H1 (cell line): ENCODE measurements around the gene BCL7B. TPM values are rescaled to one million over a fixed set of nuclear protein-coding genes. Genes with fewer than 3 reads are reported as not detected.

Experiments
- CTCF ChIA-PET: fragments of 300-600 bp; sonication (Branson Sonifier 250); formaldehyde crosslinking; loops from one replicate; lab custom pipeline; 2021; ENCODE audit not compliant: partially characterized antibody; lab: Charles Lee
- POLR2A ChIA-PET: fragments of 300-600 bp; sonication (Branson Sonifier 250); formaldehyde crosslinking; loops from one replicate; lab custom pipeline; 2021; ENCODE audit warnings: inconsistent platforms; ENCODE audit not compliant: partially characterized antibody; lab: Charles Lee
- DNase-seq, 2 experiments: peaks; one replicate each; pipeline versions ENCODE4 v3.0.0 to v3.0.0-alpha.2; 2010 to 2022; ENCODE audit warnings: low spot score in 2 of 2, low read depth in 1 of 2, mixed read lengths in 1 of 2
- FAIRE-seq: peaks from 2 replicates; lab custom pipeline; 2011; peaks lifted over from hg19 to GRCh38; lab: Jason Lieb, UNC
- H2AFZ ChIP-seq: 2 replicates; pipeline ENCODE4 v1.8.1; 2012; ENCODE audit warnings: low read length, inconsistent platforms
- H2AK5ac ChIP-seq: 2 replicates; pipeline ENCODE4 v1.6.1; 2013; ENCODE audit warnings: low read depth, low read length
- H2BK120ac ChIP-seq: replicated peaks from 2 replicates; pipeline ENCODE3; 2013; ENCODE audit warnings: low read depth, low read length, inconsistent platforms
- H2BK12ac ChIP-seq: 2 replicates; pipeline ENCODE4 v1.6.1; 2013; ENCODE audit warnings: low read depth, low read length
- H2BK15ac ChIP-seq: 2 replicates; pipeline ENCODE4 v1.6.1; 2013; ENCODE audit warnings: low read length
- H2BK20ac ChIP-seq: 2 replicates; pipeline ENCODE4 v1.6.1; 2013; ENCODE audit warnings: low read length
- H2BK5ac ChIP-seq: 2 replicates; pipeline ENCODE4 v1.6.1; 2013; ENCODE audit warnings: low read depth, low read length
- H3K14ac ChIP-seq: 2 replicates; pipeline ENCODE4 v1.6.1; 2013; ENCODE audit warnings: inconsistent platforms; ENCODE audit not compliant: insufficient read length
- H3K18ac ChIP-seq: 2 replicates; pipeline ENCODE4 v1.6.1; 2013; ENCODE audit warnings: low read length; ENCODE audit errors: extremely low read depth
- H3K23ac ChIP-seq: 2 replicates; pipeline ENCODE4 v1.6.1; 2013; ENCODE audit warnings: inconsistent platforms; ENCODE audit not compliant: insufficient read length
- H3K23me2 ChIP-seq: 2 replicates; pipeline ENCODE4 v1.6.1; 2013; ENCODE audit warnings: low read depth, low read length
- H3K27ac ChIP-seq: 2 replicates; pipeline ENCODE4 v1.6.1; 2011; ENCODE audit warnings: low read depth, low read length, inconsistent platforms
- H3K27me3 ChIP-seq, 4 experiments: replicated peaks in 1 of 4; 1 replicate in 1 of 4; 2 replicates in 3 of 4; pipeline versions ENCODE4 v1.6.1 to v1.8.1; 2011 to 2013; ENCODE audit warnings: low read length in 3 of 4, mild to moderate bottlenecking in 3 of 4, inconsistent platforms in 2 of 4, mixed read lengths in 2 of 4, moderate library complexity in 1 of 4; ENCODE audit not compliant: control insufficient read depth in 3 of 4, insufficient read depth in 3 of 4; ENCODE audit errors: extremely low read depth in 1 of 4
- H3K36me3 ChIP-seq, 4 experiments: 2 replicates each; pipeline versions ENCODE4 v1.6.1 to v1.8.1; 2011 to 2013; ENCODE audit warnings: mild to moderate bottlenecking in 4 of 4, low read length in 3 of 4, moderate library complexity in 2 of 4, control low read depth in 1 of 4, inconsistent platforms in 1 of 4; ENCODE audit not compliant: insufficient read depth in 4 of 4, control insufficient read depth in 2 of 4
- H3K4ac ChIP-seq: replicated peaks from 2 replicates; pipeline ENCODE3; 2013; ENCODE audit warnings: low read length, low read depth, mixed read lengths, inconsistent platforms; ENCODE audit not compliant: insufficient read length
- H3K4me1 ChIP-seq, 4 experiments: replicated peaks in 1 of 4; 1 replicate in 1 of 4; 2 replicates in 3 of 4; pipeline versions ENCODE4 v1.6.1 to v1.8.1; 2011 to 2013; ENCODE audit warnings: low read length in 3 of 4, inconsistent platforms in 2 of 4, mixed read lengths in 1 of 4; ENCODE audit not compliant: insufficient read depth in 4 of 4, control insufficient read depth in 3 of 4
- H3K4me2 ChIP-seq, 2 experiments: 2 replicates each; pipeline versions ENCODE4 v1.6.1 to v1.8.1; 2011 to 2013; ENCODE audit warnings: low read depth in 2 of 2, low read length in 2 of 2, control low read depth in 1 of 2, inconsistent platforms in 1 of 2, mild to moderate bottlenecking in 1 of 2; ENCODE audit not compliant: insufficient read depth in 1 of 2
- H3K4me3 ChIP-seq, 4 experiments: fragments of 200-600, 300-600 bp in 1 of 4; sonication (generic), shearing (Covaris generic), sonication (Bioruptor Twin) in 1 of 4; 2 replicates each; pipeline versions ENCODE4 v1.5.1 to v1.8.1; 2011 to 2016; ENCODE audit warnings: low read length in 4 of 4, low read depth in 3 of 4, control low read depth in 2 of 4, inconsistent platforms in 2 of 4, mild to moderate bottlenecking in 2 of 4, mixed read lengths in 1 of 4, moderate library complexity in 1 of 4; ENCODE audit not compliant: insufficient read depth in 2 of 4; ENCODE audit errors: extremely low read depth in 1 of 4
- H3K56ac ChIP-seq: replicated peaks from 2 replicates; pipeline ENCODE3; 2013; ENCODE audit warnings: low read depth, mild to moderate bottlenecking, mixed read lengths, low read length, inconsistent platforms; ENCODE audit not compliant: insufficient read length
- H3K79me1 ChIP-seq: 2 replicates; pipeline ENCODE4 v1.6.1; 2013; ENCODE audit warnings: low read depth, low read length, control low read depth
- H3K79me2 ChIP-seq, 2 experiments: 2 replicates each; pipeline versions ENCODE4 v1.6.1 to v1.8.1; 2012 to 2013; ENCODE audit warnings: low read length in 2 of 2, mild to moderate bottlenecking in 2 of 2, inconsistent platforms in 1 of 2; ENCODE audit not compliant: insufficient read depth in 2 of 2, control insufficient read depth in 1 of 2
- H3K9ac ChIP-seq, 4 experiments: replicated peaks in 1 of 4; 1 replicate in 1 of 4; 2 replicates in 3 of 4; pipeline versions ENCODE4 v1.6.1 to v1.8.1; 2011 to 2013; ENCODE audit warnings: low read depth in 3 of 4, low read length in 3 of 4, control low read depth in 2 of 4, mild to moderate bottlenecking in 2 of 4, moderate library complexity in 2 of 4, inconsistent platforms in 1 of 4; ENCODE audit errors: extremely low read depth in 1 of 4
- H3K9me3 ChIP-seq, 2 experiments: 2 replicates each; pipeline versions ENCODE4 v1.6.1 to v1.8.1; 2012 to 2013; ENCODE audit warnings: mild to moderate bottlenecking in 2 of 2, moderate library complexity in 2 of 2, control low read depth in 1 of 2, inconsistent platforms in 1 of 2, low read depth in 1 of 2, low read length in 1 of 2, mixed read lengths in 1 of 2; ENCODE audit not compliant: insufficient read depth in 2 of 2
- H4K20me1 ChIP-seq, 2 experiments: replicated peaks in 1 of 2; 2 replicates each; pipeline versions ENCODE3 to v1.8.1; 2011 to 2013; ENCODE audit warnings: inconsistent platforms in 2 of 2, low read length in 2 of 2, mild to moderate bottlenecking in 1 of 2; ENCODE audit not compliant: insufficient read depth in 2 of 2, control insufficient read depth in 1 of 2
- H4K5ac ChIP-seq: 2 replicates; pipeline ENCODE4 v1.6.1; 2013; ENCODE audit warnings: low read length, low read depth, mixed read lengths, inconsistent platforms; ENCODE audit not compliant: insufficient read length
- H4K8ac ChIP-seq: 2 replicates; pipeline ENCODE4 v1.8.0; 2013; ENCODE audit warnings: mild to moderate bottlenecking, moderate library complexity, low read length, inconsistent platforms; ENCODE audit not compliant: insufficient read depth; ENCODE audit errors: extremely low read depth
- H4K91ac ChIP-seq: replicated peaks from 2 replicates; pipeline ENCODE3; 2013; ENCODE audit warnings: low read length, mixed read lengths, inconsistent platforms; ENCODE audit not compliant: insufficient read length
- PHF8 ChIP-seq: fragments of 200-600 bp; sonication (generic); conservative IDR thresholded peaks from 2 replicates; pipeline ENCODE4 v1.7.1; 2012; ENCODE audit warnings: low read depth, mild to moderate bottlenecking, inconsistent platforms, low read length, moderate library complexity
- RXRA ChIP-seq: IDR thresholded peaks from 2 replicates; pipeline ENCODE4 v1.6.1; 2011; ENCODE audit warnings: low read depth, mild to moderate bottlenecking, low read length, moderate library complexity; ENCODE audit not compliant: insufficient read depth
- SIN3A ChIP-seq, 2 experiments: IDR thresholded peaks in 1 of 2; conservative IDR thresholded peaks in 1 of 2; 2 replicates each; pipeline ENCODE4 v1.6.1; 2011 to 2012; ENCODE audit warnings: low read length in 2 of 2, improper control_type of control experiment in 1 of 2, low read depth in 1 of 2, mild to moderate bottlenecking in 1 of 2
- USF2 ChIP-seq: IDR thresholded peaks from 2 replicates; pipeline ENCODE4 v1.6.1; 2011; ENCODE audit warnings: low read length, improper control_type of control experiment
- WGBS, 2 experiments: shearing (Covaris generic) in 1 of 2; methylation state at CpG; one replicate each; pipeline versions ENCODE4 v1.1.6 to v1.1.7; 2013 to 2015; ENCODE audit warnings: low lambda C conversion rate in 2 of 2, mixed read lengths in 2 of 2, inconsistent platforms in 1 of 2, low coverage in 1 of 2, missing lambda C conversion rate in 1 of 2; ENCODE audit not compliant: insufficient replicate concordance in 2 of 2, insufficient coverage in 1 of 2, insufficient read length in 1 of 2; ENCODE audit errors: extremely low coverage in 1 of 2, missing lambda C conversion rate in 1 of 2; 5-methylcytosine and 5-hydroxymethylcytosine counted together
- polyA plus RNA-seq, 7 experiments: library from polyadenylated mRNA; depleted of rRNA in 3 of 7; stranded (reverse) in 5 of 7; unstranded in 2 of 7; fragments of >200 nt in 5 of 7; fragments of 200-250 nt in 2 of 7; gene quantifications; 1 replicate in 5 of 7; 2 replicates in 1 of 7; 4 replicates in 1 of 7; pipeline versions ENCODE4 v1.2.1 to v1.2.3, GENCODE V29; 2011 to 2013; ENCODE audit warnings: missing spikeins in 2 of 7, mixed read lengths in 2 of 7
- total RNA-seq: library from RNA; stranded (reverse); fragmentation: NEBNext Ultra II Directional; extraction: Animal tissue kit (Norgen Biotek cat#: 25700); gene quantifications from 2 replicates; pipeline ENCODE4 v1.2.1, GENCODE V29; 2021

Gene BCL7B
- total and polyA plus RNA-seq, 2 of the 8 experiments (the other 6 are each of a cell fraction or from before 2014, with no cell fraction given): 24.9 to 44.6 TPM

- Histone ChIP-seq H2BK20ac (no peak overlapping the region), H3K4me2 (peak overlapping the region; percentile 92 to 94), H3K23me2 (peaks cover 9% of the 10 kb centered on the region), H3K9ac (peak overlapping the region in 3 of 4 experiments; percentile 60 to 84 (median 62); a peak in 6 of 7 replicates), H3K18ac (peak overlapping the region; percentile 32; the same call in 1 of the 2 replicates), H3K79me2 (peaks cover 0 to 30% of the 10 kb centered on the region in 2 experiments; a peak in 3 of 4 replicates), H4K20me1 (peaks cover 2 to 3% of the 10 kb centered on the region in 2 experiments), H3K4ac (peak overlapping the region; percentile 93), H2BK120ac (no peak overlapping the region), H3K27me3 (peaks cover 0 to 8% (median 1%) of the 10 kb centered on the region in 4 experiments; a peak in 4 of 7 replicates), H2BK12ac (no peak overlapping the region), H2AFZ (no peak overlapping the region), H3K23ac (peak overlapping the region; percentile 42), H3K79me1 (peaks cover 6% of the 10 kb centered on the region; the same call in 1 of the 2 replicates), H2BK5ac (peak overlapping the region; percentile 52; the same call in 1 of the 2 replicates), H3K9me3 (no peaks in the 10 kb centered on the region), H4K8ac (no peak overlapping the region; the same call in 1 of the 2 replicates), H3K27ac (no peak overlapping the region), H3K4me3 (peak overlapping the region; percentile 68 to 87 (median 76)), H2AK5ac (no peak overlapping the region), H2BK15ac (no peak overlapping the region), H4K91ac (no peak overlapping the region), H3K14ac (no peak overlapping the region), H3K36me3 (no peaks in the 10 kb centered on the region; a peak in 2 of 8 replicates), H4K5ac (no peak overlapping the region), H3K56ac (no peak overlapping the region), H3K4me1 (peaks cover 0 to 3% (median 1%) of the 10 kb centered on the region in 4 experiments; a peak in 2 of 7 replicates)
- no peak for FAIRE-seq
- TF ChIP-seq PHF8: no peak
- no peak for TF ChIP-seq RXRA
- peak in 1 of 2 experiments; percentile 91; a peak in 2 of 4 replicates for TF ChIP-seq SIN3A (conservative IDR thresholded peaks at IDR 0.05 in 1 of 2, IDR thresholded peaks at IDR 0.05 in 1 of 2; ENCODE audit: low read depth in 1 of 2, low read length in 2 of 2)
- no peak for TF ChIP-seq USF2
- ChIA-PET CTCF (no interaction called here), POLR2A (interaction anchor here (0.6 to 2.5 kb wide), 15 partner anchors 9 to 747 kb away, joined by 3 to 31 read pairs (median 3); partner anchors contain the start of genes BAZ1B and TBL2)
- 51% methylated on average over 27 of the region's 28 CpGs; no CpG with 5 or more reads in 1 of the 2 experiments for WGBS, 2 experiments
- DNase-seq: no peak
Measured at GRCh38 chr7:73556208-73557107, 1.0 kb downstream of the BCL7B start.
